HG02571 (cell line): ENCODE results near the gene LRRC75B.
A peak's percentile ranks its signal among the peaks of the same experiment; 100 is the strongest.
"Not testable (repeated sequence)": the region's sequence is repeated elsewhere in the genome, so short reads cannot be mapped to it uniquely, and the experiment has no call there.

Source experiments
- ATAC-seq: cut with Tn5 transposase; IDR thresholded peaks from one replicate; pipeline ENCODE4 v1.9.1; 2021; ENCODE audit warnings: mild to moderate bottlenecking, moderate library complexity; ENCODE audit not compliant: unreplicated experiment

The LRRC75B gene

GRCh38 chr22:24555165-24556039, 37.5 kb downstream of the LRRC75B start, which contains the start of gene SNRPD3:
TSS of gene SNRPD3 (plus strand) at chr22:24555999. CDS start at chr22:24557675, 1,676 bp downstream.
- ATAC-seq, result peak; percentile 73

GRCh38 chr22:24554313-24555164, 38.3 kb downstream of the LRRC75B start, which contains the start of gene GUCD1:
TSS of gene GUCD1 (minus strand) at chr22:24555138. CDS start at chr22:24554991, 147 bp downstream.
- ATAC-seq, result no peak

- no peak for ATAC-seq
Observed at GRCh38 chr22:24553597-24554312, 39.1 kb downstream of the LRRC75B start.

DNA sequence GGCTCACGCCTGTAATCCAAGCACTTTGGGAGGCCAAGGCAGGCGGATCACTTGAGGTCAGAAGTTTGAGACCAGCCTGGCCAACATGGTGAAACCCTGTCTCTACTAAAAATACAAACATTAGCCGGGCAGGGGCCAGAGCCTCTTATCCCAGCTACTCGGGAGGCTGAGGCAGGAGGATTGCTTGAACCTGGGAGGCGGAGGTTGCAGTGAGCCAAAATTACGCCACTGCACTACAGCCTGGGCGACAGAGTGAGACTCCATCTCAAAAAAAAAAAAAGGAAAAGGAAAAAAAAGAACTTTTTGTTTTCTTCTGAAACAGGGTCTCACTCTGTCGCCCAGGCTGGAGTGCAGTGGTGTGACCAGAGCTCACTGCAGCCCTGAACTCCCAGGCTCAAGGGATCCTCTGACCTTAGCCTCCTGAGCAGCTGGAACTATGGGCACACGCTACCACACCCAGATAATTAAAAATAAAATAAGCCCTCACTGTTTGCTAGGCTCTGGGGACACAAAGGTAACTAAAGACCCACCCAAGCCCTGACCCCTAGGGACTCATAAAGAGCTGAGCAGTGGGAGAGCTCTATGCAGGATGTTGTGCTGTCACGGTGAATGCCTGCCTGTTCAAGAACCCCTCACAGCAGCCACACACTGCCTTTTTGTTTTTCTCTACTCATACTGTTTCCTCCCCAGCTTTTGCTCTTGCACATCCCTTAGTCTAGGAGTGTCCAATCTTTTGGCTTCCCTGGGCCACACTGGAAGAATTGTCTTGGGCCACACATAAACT, 40.2 kb downstream of the LRRC75B start:
- not testable (repeated sequence) for ATAC-seq

- no peak for ATAC-seq
Observed at GRCh38 chr22:24550902-24551435, 41.9 kb downstream of the LRRC75B start.

DNA sequence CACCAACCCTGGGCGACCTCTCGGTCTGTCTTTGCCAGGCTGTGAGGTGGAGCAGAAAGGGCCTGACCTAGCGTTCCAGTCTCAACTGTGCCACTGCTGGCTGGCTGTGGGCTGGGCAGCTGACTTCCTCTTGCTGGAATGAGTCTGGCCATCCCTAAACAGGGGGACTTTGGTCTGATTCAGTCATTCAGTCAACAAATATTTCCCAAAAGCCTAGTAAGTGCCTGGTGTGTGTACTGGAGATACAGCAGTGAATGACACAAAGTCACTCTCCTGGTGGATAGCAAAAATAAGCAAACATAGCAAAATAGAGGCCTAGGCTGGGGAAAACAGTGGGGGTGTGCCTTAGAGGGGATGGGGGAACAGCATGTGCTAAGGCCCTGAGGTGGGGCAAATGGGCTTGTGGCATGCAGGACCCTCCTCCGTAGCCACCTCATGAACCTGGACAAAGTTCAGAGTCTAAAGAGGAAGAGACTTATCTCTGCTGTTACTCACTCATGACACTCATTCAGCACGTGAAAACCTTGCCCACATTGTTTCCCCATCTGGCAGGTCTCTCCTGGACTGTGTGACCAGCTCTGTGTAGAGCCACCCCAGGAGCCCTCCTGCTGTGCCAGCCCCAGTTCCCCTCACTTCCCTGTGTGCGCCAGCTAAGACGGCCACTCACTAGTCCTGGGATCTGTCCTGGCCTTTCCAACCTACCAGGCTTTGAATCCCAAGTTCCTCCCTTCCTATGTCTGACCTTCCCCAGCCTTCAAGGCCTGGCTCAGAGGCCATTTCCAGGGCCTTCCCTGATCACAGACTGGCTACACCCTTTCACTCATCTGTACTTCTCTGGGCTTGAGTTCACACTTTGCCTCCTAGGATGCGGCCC, 42.6 kb downstream of the LRRC75B start:
- ATAC-seq, result no peak

GRCh38 chr22:24548812-24549211, 44.1 kb downstream of the LRRC75B start:
- no peak for ATAC-seq

GRCh38 chr22:24543679-24544243, 49.1 kb downstream of the LRRC75B start:
- no peak for ATAC-seq

- ATAC-seq, result no peak
Observed at GRCh38 chr22:24543185-24543601, 49.7 kb downstream of the LRRC75B start.

DNA sequence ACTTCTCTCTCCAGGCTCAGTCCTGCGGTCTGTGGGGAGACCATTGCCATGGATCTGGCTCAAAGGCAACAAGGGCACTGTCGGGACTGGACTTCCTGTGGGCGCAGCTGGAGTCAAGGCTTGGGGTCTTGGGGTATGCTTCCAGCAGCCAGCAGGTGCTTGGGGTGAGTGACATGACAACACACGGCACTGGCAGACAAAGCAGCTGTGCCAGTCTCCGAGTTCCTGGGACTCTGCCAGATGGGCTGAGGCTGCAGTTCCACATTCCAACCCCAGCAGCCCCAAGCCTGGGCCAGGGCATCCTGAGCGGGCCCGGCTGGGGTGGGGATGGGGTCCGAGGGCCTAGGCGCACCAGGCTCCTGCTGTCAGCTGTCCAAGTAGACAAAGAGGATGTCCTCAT, 50.2 kb downstream of the LRRC75B start:
- no peak for ATAC-seq

DNA sequence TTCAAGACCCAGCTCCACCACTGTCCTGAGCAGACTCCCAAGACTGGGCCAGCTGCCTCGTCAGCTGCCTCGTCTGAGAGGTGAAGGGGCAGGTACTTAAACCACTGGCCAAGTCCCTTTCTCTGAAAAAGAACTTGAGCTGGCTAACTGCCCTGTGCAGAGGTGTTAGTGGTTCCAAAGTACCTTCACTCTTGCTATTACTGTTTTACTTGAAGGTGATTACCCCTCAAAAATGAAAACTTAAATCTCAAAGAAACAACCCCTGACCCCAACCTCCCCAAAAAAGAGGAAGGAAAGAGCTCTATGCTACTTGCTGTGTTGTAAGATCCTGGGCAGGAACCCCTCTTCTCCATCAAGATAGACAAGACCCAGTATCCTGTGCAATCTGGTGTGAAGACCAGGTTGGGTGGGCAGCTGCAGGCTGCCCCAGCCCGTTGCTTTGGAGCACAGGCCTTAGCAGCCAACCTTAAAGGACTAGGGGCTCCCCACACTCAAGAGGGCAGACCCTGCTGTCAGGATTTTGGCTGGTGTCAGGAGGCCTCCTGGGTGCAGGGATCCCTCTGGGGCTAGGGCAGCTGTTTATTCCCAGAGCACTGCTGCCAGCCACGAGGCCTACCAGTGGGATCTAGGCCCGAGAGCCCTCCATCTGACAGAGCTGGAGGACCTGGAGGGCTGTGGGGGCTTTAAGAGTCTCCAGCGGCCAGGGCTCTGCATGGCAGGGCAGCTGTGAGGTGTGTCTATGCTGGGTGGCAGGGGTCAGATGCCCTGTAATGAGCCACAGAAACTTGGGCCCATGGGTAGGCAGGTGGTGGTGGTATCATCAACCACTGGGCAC, 51.0 kb downstream of the LRRC75B start:
- no peak for ATAC-seq

DNA sequence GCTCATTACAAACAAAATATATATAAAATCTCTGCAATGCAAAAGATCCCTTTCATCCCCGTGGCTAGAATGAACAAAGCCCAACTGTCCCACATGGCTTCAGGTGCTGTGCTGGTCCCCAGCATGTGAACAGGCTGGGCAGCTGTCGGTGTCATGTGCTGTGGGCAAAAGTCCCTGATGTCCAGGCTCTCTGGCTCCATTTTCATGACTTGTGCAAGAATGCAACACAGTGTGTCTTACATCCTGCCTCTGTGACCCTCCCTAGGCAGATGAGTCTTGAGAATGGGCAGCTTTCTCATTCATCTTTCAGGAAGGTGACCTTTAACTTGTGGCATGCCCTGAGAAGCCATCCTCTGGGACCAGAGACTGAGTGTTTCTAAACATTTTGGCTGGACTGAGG, 52.4 kb downstream of the LRRC75B start:
- no peak for ATAC-seq

DNA sequence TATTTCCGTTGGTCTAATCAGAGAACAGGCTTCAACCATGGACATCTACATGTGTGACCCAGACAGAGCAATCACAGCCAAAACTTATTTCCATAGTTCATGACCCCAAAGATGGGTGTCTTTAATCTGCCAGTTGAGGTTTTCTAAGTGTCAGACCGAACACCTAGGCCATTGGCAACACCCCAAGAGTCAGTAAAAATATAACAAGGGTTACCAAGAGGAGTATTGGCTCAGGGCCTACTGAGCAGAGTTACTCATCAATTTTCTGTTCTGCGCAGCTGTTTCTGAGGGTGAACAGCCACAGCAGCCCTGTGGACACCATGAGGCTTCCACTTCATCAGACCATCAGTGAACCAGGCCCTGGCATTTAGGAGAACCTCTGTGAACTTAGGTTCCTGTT, 56.8 kb downstream of the LRRC75B start:
- no peak for ATAC-seq
